Astrocyte of the hippocampus (primary cell): ENCODE data around the gene LBH.
A peak's percentile ranks its signal among the peaks of the same experiment; 100 is the strongest.

Source experiments
- DNase-seq: peaks from one replicate; pipeline ENCODE4 v3.0.0; 2011; ENCODE audit warnings: low read depth, low spot score

Gene LBH

GRCh38 chr2:30235008-30235655, 3.8 kb downstream of the LBH start:
- no peak for DNase-seq

DNA sequence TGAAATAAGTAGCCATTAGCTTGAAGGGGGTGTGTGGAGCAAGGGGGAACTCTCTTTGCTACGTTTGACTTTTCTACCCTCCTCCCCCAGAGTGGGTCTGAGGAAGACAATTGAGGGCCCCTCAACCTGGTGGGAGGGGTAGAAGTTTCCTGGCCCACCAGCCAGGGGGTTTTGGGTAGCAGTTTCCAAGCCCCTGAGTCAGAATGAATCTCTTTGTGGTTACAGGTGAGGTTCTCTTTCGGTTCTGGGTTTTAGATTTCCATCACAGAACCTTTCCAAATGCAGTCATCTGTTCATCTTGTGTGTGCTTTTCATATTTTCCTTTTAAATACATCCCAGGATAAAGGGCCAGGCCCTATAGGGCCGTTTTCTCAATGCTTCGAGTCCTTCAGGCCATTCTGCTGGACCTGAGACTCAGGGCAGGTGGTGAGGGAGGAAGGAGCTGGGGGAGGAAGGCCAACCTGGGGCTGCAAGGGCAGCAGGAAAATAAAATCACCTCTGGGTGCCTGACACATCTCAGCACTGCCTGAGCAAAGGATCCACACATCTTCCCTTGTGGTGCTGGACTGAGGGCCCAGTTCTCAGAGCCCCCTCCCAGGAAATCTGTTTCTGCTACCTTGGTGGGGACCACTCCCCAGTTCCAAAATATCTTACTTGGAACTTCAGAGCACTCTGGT, 4.7 kb downstream of the LBH start:
- DNase-seq: no peak

- no peak for DNase-seq
Measured at GRCh38 chr2:30236591-30237238, 5.4 kb downstream of the LBH start.

- DNase-seq: peak; percentile 22
Measured at GRCh38 chr2:30237239-30237965, 6.1 kb downstream of the LBH start.

GRCh38 chr2:30237966-30238800, 6.8 kb downstream of the LBH start:
- no peak for DNase-seq

- peak; percentile 69 for DNase-seq
Measured at GRCh38 chr2:30239308-30239985, 8.1 kb downstream of the LBH start.

DNA sequence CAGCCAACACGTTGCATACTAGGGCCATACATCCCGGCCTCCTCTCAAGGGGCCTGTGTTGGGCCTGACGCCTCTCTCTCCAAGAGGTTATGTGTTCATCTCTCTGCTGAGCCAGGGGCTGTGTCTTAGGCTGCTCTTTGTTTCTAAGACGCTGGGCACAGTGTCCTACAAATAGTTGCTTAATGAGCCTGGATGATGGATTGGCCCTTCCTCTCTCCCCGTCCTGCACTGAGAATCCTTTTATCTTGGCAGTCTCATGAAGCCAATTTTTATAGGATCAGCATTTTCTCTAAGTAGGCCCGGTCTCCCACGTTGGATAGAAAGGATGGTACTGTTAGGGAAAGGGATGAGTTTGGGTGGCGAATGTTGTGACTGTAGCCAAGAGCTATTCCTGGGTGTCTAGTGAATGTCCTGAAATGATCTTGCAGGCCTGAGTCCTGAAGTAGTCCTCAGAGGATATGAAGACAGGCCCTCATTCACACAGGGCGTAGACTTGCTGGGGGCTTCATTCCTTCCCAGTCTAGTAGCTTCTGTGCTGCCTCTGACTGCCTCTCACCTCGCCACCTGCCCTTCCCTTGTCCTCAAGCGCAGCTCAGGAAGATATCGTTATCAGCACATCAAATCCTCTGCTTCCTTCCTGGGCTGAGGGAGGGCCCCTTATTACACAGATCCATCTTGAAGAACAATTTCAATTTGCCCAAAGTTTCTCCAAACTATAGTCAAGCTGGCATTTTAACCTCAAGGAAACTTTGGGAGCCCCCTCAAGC, 8.8 kb downstream of the LBH start:
- DNase-seq: no peak

DNA sequence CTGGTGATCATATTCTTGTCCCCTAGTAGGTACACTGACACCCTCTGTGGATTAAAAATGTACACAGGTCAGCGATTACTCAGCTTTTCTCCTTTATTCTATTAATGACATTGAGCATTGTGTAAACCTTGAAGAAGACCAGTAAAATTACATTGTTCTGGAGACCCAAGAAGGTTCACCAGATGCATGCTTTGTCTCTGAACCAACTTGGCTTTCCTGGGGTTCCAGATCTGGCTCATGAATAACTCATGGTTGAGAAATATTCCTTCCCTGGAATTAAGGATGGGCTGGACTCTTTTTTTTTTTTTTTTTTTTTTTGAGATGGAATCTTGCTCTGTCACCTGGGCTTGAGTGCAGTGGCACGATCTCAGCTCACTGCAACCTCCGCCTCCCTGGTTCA, 11.9 kb downstream of the LBH start:
- no peak for DNase-seq

DNA sequence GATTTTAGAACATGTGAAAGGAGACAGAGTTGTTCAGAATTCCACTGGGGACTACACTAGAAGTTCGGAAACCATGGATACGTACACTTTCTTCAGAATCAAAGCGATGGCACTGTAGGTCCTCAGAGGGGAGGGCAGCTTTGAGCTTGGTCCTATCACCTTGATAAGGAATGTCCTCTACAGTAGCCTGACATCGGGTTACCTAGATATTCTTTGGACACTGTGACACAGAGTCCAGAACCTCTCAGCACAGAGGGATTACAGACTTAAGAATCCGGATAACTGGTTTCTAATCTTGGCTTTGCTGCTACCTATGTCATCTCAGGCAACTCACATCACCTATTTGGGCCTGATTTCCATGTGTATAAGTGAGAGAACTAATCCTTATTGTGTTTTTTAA, 14.0 kb downstream of the LBH start:
- DNase-seq: no peak

GRCh38 chr2:30248791-30249190, 17.5 kb downstream of the LBH start:
- DNase-seq: no peak

DNA sequence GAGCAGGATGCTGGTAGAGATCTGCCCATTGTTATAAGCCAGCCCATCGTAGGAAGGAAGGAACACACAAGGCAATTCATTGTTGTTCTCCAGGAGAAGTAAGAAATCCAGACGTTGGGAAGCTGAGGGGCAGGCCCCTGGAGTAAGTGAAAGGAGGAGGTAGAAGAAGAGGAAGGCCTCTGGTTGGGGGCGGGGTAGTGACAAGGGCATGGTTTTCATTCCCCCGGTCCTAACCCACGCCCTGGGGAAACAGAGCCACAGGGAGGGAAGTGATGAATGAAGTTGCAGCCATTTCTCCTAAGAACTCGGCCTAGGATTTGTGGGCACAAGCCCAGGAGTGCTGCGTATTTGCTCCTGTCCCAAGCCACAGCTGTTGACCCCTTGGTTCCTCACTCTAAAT, 18.0 kb downstream of the LBH start:
- no peak for DNase-seq

GRCh38 chr2:30250421-30250820, 19.1 kb downstream of the LBH start:
- DNase-seq: no peak

- peak; percentile 84 for DNase-seq
Measured at GRCh38 chr2:30252723-30253701, 21.7 kb downstream of the LBH start.

DNA sequence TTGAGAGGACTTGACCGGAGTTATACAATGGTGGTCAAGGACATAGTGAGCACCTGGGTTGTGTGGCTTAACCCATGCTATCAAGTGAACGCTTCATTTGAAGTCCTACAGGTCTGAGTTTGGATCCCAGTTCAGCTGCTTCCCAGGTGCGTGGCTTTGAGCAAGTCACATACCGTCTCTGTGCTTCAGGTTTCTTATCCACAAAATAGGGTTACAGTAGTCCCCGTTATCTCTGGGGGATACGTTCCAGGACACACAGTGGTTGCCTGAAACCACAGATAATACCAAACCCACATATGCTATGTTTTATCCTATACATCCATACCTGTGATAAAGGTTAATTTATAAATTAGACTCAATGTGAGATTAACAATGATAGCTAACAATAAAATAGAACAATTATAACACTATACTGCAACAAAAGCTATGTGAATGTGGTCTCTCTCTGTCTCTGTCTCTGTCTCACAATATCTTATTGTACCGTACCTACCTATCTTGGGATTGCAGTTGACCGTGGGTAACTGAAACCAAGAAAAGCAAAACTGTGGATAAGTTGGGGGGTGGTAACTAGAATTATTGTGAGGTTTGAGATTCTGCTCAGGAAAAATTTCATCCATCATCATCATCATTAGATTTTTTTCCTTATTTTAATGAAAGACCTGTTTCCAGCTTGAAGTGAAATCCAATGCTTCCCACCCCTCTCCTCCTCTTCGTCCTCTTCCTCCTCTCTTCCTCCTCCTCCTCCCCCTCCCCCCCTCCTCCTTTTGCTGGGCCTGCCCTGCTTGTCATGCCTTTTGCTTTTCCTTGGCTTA, 22.7 kb downstream of the LBH start:
- DNase-seq: no peak

- DNase-seq: no peak
Measured at GRCh38 chr2:30254685-30255001, 23.3 kb downstream of the LBH start.

GRCh38 chr2:30255026-30255425, 23.7 kb downstream of the LBH start:
- no peak for DNase-seq

DNA sequence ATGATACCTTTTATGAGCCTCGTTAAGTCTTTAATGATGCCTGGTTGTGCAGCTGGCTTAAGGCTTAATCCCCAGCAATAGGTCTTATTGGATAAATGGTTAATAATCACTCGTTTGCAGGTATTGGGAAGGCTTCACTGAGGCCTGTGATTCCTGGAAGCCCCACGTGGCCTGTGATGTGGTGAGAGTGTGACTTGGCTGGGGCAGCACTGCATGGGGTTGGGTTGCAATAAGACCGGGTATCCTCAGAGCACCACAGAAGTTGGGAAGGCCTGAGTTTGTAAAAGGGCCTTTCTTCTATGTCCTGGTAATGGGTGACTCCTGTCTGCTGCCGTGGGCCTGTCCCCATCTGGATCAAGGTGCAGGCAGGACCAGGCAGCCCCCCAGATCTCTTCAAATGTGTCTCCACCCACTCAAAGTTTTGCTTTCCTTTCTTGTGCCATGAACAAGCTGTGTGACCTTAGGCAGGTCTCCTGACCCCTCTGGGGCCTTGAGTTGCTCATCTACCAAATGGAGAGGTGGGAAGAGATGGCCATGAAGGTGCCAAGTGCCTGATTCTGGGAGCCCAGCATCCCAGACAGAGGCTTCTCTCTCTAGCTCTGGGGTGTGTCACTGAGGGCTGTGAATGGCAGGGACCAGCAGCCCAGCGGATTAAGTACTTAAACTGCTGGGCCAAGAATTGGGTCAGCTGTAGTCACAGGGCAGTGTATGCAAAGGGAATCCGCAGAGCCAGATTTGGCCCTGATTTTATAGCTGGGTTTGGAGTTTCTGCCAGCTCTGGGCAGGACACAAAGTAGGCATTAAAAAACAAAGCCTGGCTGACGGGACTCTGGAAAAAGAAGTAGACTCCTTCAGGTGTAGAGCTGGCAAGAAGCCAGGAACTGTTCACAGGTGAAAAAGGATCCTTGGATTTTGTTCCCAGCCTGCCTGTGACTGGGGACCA, 24.4 kb downstream of the LBH start:
- no peak for DNase-seq
